OCI-LY7 (cell line): ENCODE data around the gene RELB.

ENCODE experiments used
- CTCF ChIP-seq: fragments of 200-600 bp; sonication (generic); conservative IDR thresholded peaks from 2 replicates; pipeline ENCODE4 v1.5.1; 2014; ENCODE audit warnings: mild to moderate bottlenecking, antibody characterized with exemption, low read length, moderate library complexity, mixed read lengths
- EZH2phosphoT487 ChIP-seq: fragments of 200-600 bp; sonication (generic); IDR thresholded peaks from 2 replicates; pipeline ENCODE4 v1.6.1; 2018; ENCODE audit warnings: low read depth, borderline replicate concordance, mild to moderate bottlenecking, mixed run types, antibody characterized with exemption, low read length, moderate library complexity, mixed read lengths

GRCh38 chr19:45001087-45001739, at the start of gene RELB:
- TF ChIP-seq CTCF, result no peak
- TF ChIP-seq EZH2phosphoT487, result no peak
